ENCODE data around the gene PCDHB16. TPM values are rescaled to one million over a fixed set of nuclear protein-coding genes. Genes with fewer than 3 reads are reported as not detected.

Gene PCDHB16
- total and polyA plus RNA-seq, 2 of the 4 experiments (the other 2 are of a cell fraction): 0.18 to 0.36 TPM

GRCh38 chr5:141234109-141234667 is 52.0 kb downstream of the PCDHB16 start:
- Histone ChIP-seq H4K91ac (ENCODE audit: insufficient read depth, low read depth, low read length) (no peak overlapping the region), H3K4ac (ENCODE audit: low read depth, low read length) (no peak overlapping the region), H4K8ac (ENCODE audit: low read depth in 2 of 2, low read length in 2 of 2) (no peak overlapping the region), H2BK15ac (ENCODE audit: low read depth, low read length) (no peak overlapping the region), H3K27me3 (ENCODE audit: control insufficient read depth, insufficient read depth, low read length) (no peaks in the 10 kb centered on the region), H3K14ac (replicated peaks; ENCODE audit: low read depth, low read length) (no peak overlapping the region), H2AK5ac (ENCODE audit: low read depth, low read length) (no peak overlapping the region), H3K9me1 (ENCODE audit: insufficient read depth, low read length) (no peaks in the 10 kb centered on the region), H2BK5ac (ENCODE audit: low read depth, low read length, poor library complexity, severe bottlenecking) (no peak overlapping the region), H3K27ac (ENCODE audit: insufficient read depth, low read length) (no peak overlapping the region), H3K23ac (ENCODE audit: low read depth, low read length) (no peak overlapping the region), H2AK9ac (replicated peaks; ENCODE audit: low read depth, low read length, poor library complexity) (no peak overlapping the region), H2AFZ (replicated peaks; ENCODE audit: low read length, poor library complexity) (no peak overlapping the region), H4K5ac (ENCODE audit: low read depth, low read length) (no peak overlapping the region), H3K4me3 (ENCODE audit: insufficient read depth, low read depth, low read length) (peak overlapping the region; percentile 53), H3K9me3 (ENCODE audit: control insufficient read depth, insufficient read depth, low read length) (peaks cover 30% of the 10 kb centered on the region), H3K4me2 (ENCODE audit: low read depth, low read length) (peak overlapping the region; percentile 31; the same call in 1 of the 2 replicates), H3K4me1 (ENCODE audit: control insufficient read depth, insufficient read depth, low read length) (no peaks in the 10 kb centered on the region), H3K79me1 (ENCODE audit: low read depth in 1 of 2, low read length in 2 of 2) (no peaks in the 10 kb centered on the region), H4K20me1 (ENCODE audit: insufficient read depth, low read length) (no peaks in the 10 kb centered on the region), H2BK120ac (ENCODE audit: low read depth, low read length) (no peak overlapping the region), H3K9ac (ENCODE audit: low read depth, low read length) (no peak overlapping the region), H3K36me3 (ENCODE audit: control insufficient read depth, insufficient read depth, low read length) (no peaks in the 10 kb centered on the region), H3K18ac (ENCODE audit: low read depth, low read length) (no peak overlapping the region), H3K56ac (ENCODE audit: extremely low read depth, insufficient read depth, low read length) (no peak overlapping the region), H2BK20ac (ENCODE audit: low read depth, low read length) (no peak overlapping the region)
- in situ Hi-C loops (cut with MboI; ENCODE audit: low sequenced_read_pairs): loop anchor here (10.0 kb wide), 1 partner anchor 331 kb away; no protein-coding TSS in a partner anchor
- DNase-seq (peak; percentile 3), ATAC-seq (ENCODE audit: low read depth) (no peak)
- dilution Hi-C loops (cut with HindIII; ENCODE audit: low sequenced_read_pairs, unreplicated experiment): no loop called here
- 7% methylated on average over 3 of the region's 15 CpGs; no CpG with 5 or more reads in 1 of the 2 experiments for WGBS, 2 experiments (ENCODE audit: extremely low coverage in 2 of 2, insufficient read length in 1 of 2)
- TF ChIP-seq RFX5 (IDR thresholded peaks at IDR 0.05; ENCODE audit: low read depth, low read length) (no peak), RAD21 (IDR thresholded peaks at IDR 0.05; ENCODE audit: low read length) (peak; percentile 25; the same call in 1 of the 2 replicates), CTCF (conservative IDR thresholded peaks at IDR 0.05; ENCODE audit: low read depth, low read length) (peak; percentile 36; the same call in 1 of the 2 replicates)
- intact Hi-C loops (cut with micrococcal nuclease): no loop called here
- no TSS peak for BruUV-seq (replicated peaks)
- POLR2A ChIA-PET (ENCODE audit: unreplicated experiment): no interaction called here
- CTCF ChIA-PET: no interaction called here

Other genes starting within 250 kb of the PCDHB16 start
Only the 30 nearest of the 37 such genes appear.
- gene PCDHB1, start 131.0 kb upstream of the PCDHB16 start, total RNA-seq (2012; rRNA removed): not detected in 2 replicates
- gene PCDHB1, start 131.0 kb upstream of the PCDHB16 start, polyA plus RNA-seq (2012; rRNA removed): not detected in 2 replicates
- gene PCDHB2, start 87.8 kb upstream of the PCDHB16 start, total RNA-seq (2012; rRNA removed): 0.36 and 0.56 TPM in 2 replicates
- gene PCDHB2, start 87.8 kb upstream of the PCDHB16 start, polyA plus RNA-seq (2012; rRNA removed): 0.46 and 0.65 TPM in 2 replicates
- under 0.01 and 0.18 TPM in 2 replicates for gene PCDHB3, start 81.9 kb upstream of the PCDHB16 start, total RNA-seq (2012; rRNA removed)
- 0.10 and 0.12 TPM in 2 replicates for gene PCDHB3, start 81.9 kb upstream of the PCDHB16 start, polyA plus RNA-seq (2012; rRNA removed)
- gene PCDHB4, start 60.6 kb upstream of the PCDHB16 start, total RNA-seq (2012; rRNA removed): under 0.01 TPM in 1 of 2 replicates, not detected in the other
- 0.03 and 0.06 TPM in 2 replicates for gene PCDHB4, start 60.6 kb upstream of the PCDHB16 start, polyA plus RNA-seq (2012; rRNA removed)
- 0.18 and 0.28 TPM in 2 replicates for gene PCDHB5, start 47.2 kb upstream of the PCDHB16 start, total RNA-seq (2012; rRNA removed)
- gene PCDHB5, start 47.2 kb upstream of the PCDHB16 start, polyA plus RNA-seq (2012; rRNA removed): 0.32 TPM in 2 replicates
- under 0.01 TPM in 1 of 2 replicates, not detected in the other for gene PCDHB6, start 32.3 kb upstream of the PCDHB16 start, total RNA-seq (2012; rRNA removed)
- gene PCDHB6, start 32.3 kb upstream of the PCDHB16 start, polyA plus RNA-seq (2012; rRNA removed): 0.07 and 0.11 TPM in 2 replicates
- gene PCDHB7, start 9.7 kb upstream of the PCDHB16 start, total RNA-seq (2012; rRNA removed): 0.18 and 0.28 TPM in 2 replicates
- gene PCDHB7, start 9.7 kb upstream of the PCDHB16 start, polyA plus RNA-seq (2012; rRNA removed): 0.27 and 0.38 TPM in 2 replicates
- 0.18 and 0.28 TPM in 2 replicates for gene PCDHB8, start 4.6 kb upstream of the PCDHB16 start, total RNA-seq (2012; rRNA removed)
- 0.03 and 0.07 TPM in 2 replicates for gene PCDHB8, start 4.6 kb upstream of the PCDHB16 start, polyA plus RNA-seq (2012; rRNA removed)
- under 0.01 and 0.18 TPM in 2 replicates for gene PCDHB9, start 4.8 kb downstream of the PCDHB16 start, total RNA-seq (2012; rRNA removed)
- 0.10 and 0.24 TPM in 2 replicates for gene PCDHB9, start 4.8 kb downstream of the PCDHB16 start, polyA plus RNA-seq (2012; rRNA removed)
- gene PCDHB10, start 10.0 kb downstream of the PCDHB16 start, total RNA-seq (2012; rRNA removed): under 0.01 and 0.18 TPM in 2 replicates
- 0.19 and 0.22 TPM in 2 replicates for gene PCDHB10, start 10.0 kb downstream of the PCDHB16 start, polyA plus RNA-seq (2012; rRNA removed)
- gene PCDHB11, start 17.2 kb downstream of the PCDHB16 start, total RNA-seq (2012; rRNA removed): under 0.01 TPM in 2 replicates
- gene PCDHB11, start 17.2 kb downstream of the PCDHB16 start, polyA plus RNA-seq (2012; rRNA removed): 0.05 TPM in 1 of 2 replicates, not detected in the other
- gene PCDHB12, start 26.3 kb downstream of the PCDHB16 start, total RNA-seq (2012; rRNA removed): under 0.01 and 0.18 TPM in 2 replicates
- 0.09 and 0.13 TPM in 2 replicates for gene PCDHB12, start 26.3 kb downstream of the PCDHB16 start, polyA plus RNA-seq (2012; rRNA removed)
- gene PCDHB13, start 31.5 kb downstream of the PCDHB16 start, total RNA-seq (2012; rRNA removed): 0.18 and 0.28 TPM in 2 replicates
- 0.26 and 0.27 TPM in 2 replicates for gene PCDHB13, start 31.5 kb downstream of the PCDHB16 start, polyA plus RNA-seq (2012; rRNA removed)
- 0.18 and 0.28 TPM in 2 replicates for gene PCDHB14, start 41.0 kb downstream of the PCDHB16 start, total RNA-seq (2012; rRNA removed)
- gene PCDHB14, start 41.0 kb downstream of the PCDHB16 start, polyA plus RNA-seq (2012; rRNA removed): 0.36 and 0.39 TPM in 2 replicates
- 0.18 and 0.28 TPM in 2 replicates for gene PCDHB15, start 63.0 kb downstream of the PCDHB16 start, total RNA-seq (2012; rRNA removed)
- gene PCDHB15, start 63.0 kb downstream of the PCDHB16 start, polyA plus RNA-seq (2012; rRNA removed): 0.14 and 0.17 TPM in 2 replicates
- 0.28 TPM in 1 of 2 replicates, not detected in the other for gene SLC25A2, start 121.7 kb downstream of the PCDHB16 start, total RNA-seq (2012; rRNA removed)
- gene SLC25A2, start 121.7 kb downstream of the PCDHB16 start, polyA plus RNA-seq (2012; rRNA removed): not detected in 2 replicates
- gene TAF7, start 138.4 kb downstream of the PCDHB16 start, total RNA-seq (2012; rRNA removed): 51.8 and 100 TPM in 2 replicates
- 38.4 and 45.7 TPM in 2 replicates for gene TAF7, start 138.4 kb downstream of the PCDHB16 start, polyA plus RNA-seq (2012; rRNA removed)
- 0.83 and 0.90 TPM in 2 replicates for gene PCDHGA1, start 148.1 kb downstream of the PCDHB16 start, total RNA-seq (2012; rRNA removed)
- gene PCDHGA1, start 148.1 kb downstream of the PCDHB16 start, polyA plus RNA-seq (2012; rRNA removed): 0.86 and 0.92 TPM in 2 replicates
- gene PCDHGA2, start 156.4 kb downstream of the PCDHB16 start, total RNA-seq (2012; rRNA removed): 3.3 and 3.4 TPM in 2 replicates
- 3.6 and 4.0 TPM in 2 replicates for gene PCDHGA2, start 156.4 kb downstream of the PCDHB16 start, polyA plus RNA-seq (2012; rRNA removed)
- gene PCDHGA3, start 161.4 kb downstream of the PCDHB16 start, total RNA-seq (2012; rRNA removed): 1.4 and 1.7 TPM in 2 replicates
- 1.6 and 1.8 TPM in 2 replicates for gene PCDHGA3, start 161.4 kb downstream of the PCDHB16 start, polyA plus RNA-seq (2012; rRNA removed)
- 3.3 and 3.6 TPM in 2 replicates for gene PCDHGB1, start 167.7 kb downstream of the PCDHB16 start, total RNA-seq (2012; rRNA removed)
- gene PCDHGB1, start 167.7 kb downstream of the PCDHB16 start, polyA plus RNA-seq (2012; rRNA removed): 1.9 TPM in 2 replicates
- gene PCDHGA4, start 172.6 kb downstream of the PCDHB16 start, total RNA-seq (2012; rRNA removed): 5.0 and 5.4 TPM in 2 replicates
- 3.0 and 3.5 TPM in 2 replicates for gene PCDHGA4, start 172.6 kb downstream of the PCDHB16 start, polyA plus RNA-seq (2012; rRNA removed)
- gene PCDHGB2, start 177.6 kb downstream of the PCDHB16 start, total RNA-seq (2012; rRNA removed): 2.8 and 3.0 TPM in 2 replicates
- 2.4 and 2.6 TPM in 2 replicates for gene PCDHGB2, start 177.6 kb downstream of the PCDHB16 start, polyA plus RNA-seq (2012; rRNA removed)
- gene PCDHGA5, start 181.8 kb downstream of the PCDHB16 start, total RNA-seq (2012; rRNA removed): 1.7 and 2.0 TPM in 2 replicates
- gene PCDHGA5, start 181.8 kb downstream of the PCDHB16 start, polyA plus RNA-seq (2012; rRNA removed): 1.3 and 1.4 TPM in 2 replicates
- 5.9 and 6.7 TPM in 2 replicates for gene PCDHGB3, start 187.9 kb downstream of the PCDHB16 start, total RNA-seq (2012; rRNA removed)
- gene PCDHGB3, start 187.9 kb downstream of the PCDHB16 start, polyA plus RNA-seq (2012; rRNA removed): 3.3 and 3.4 TPM in 2 replicates
- 4.1 and 4.2 TPM in 2 replicates for gene PCDHGA6, start 191.5 kb downstream of the PCDHB16 start, total RNA-seq (2012; rRNA removed)
- 4.7 TPM in 2 replicates for gene PCDHGA6, start 191.5 kb downstream of the PCDHB16 start, polyA plus RNA-seq (2012; rRNA removed)
- gene PCDHGA7, start 200.4 kb downstream of the PCDHB16 start, total RNA-seq (2012; rRNA removed): 3.3 and 3.4 TPM in 2 replicates
- 3.1 and 3.2 TPM in 2 replicates for gene PCDHGA7, start 200.4 kb downstream of the PCDHB16 start, polyA plus RNA-seq (2012; rRNA removed)
- gene PCDHGB4, start 205.3 kb downstream of the PCDHB16 start, total RNA-seq (2012; rRNA removed): 16.4 and 17.6 TPM in 2 replicates
- gene PCDHGB4, start 205.3 kb downstream of the PCDHB16 start, polyA plus RNA-seq (2012; rRNA removed): 10.0 TPM in 2 replicates
- 2.0 and 2.2 TPM in 2 replicates for gene PCDHGA8, start 210.2 kb downstream of the PCDHB16 start, total RNA-seq (2012; rRNA removed)
- 0.87 and 0.89 TPM in 2 replicates for gene PCDHGA8, start 210.2 kb downstream of the PCDHB16 start, polyA plus RNA-seq (2012; rRNA removed)
- 17.2 and 17.5 TPM in 2 replicates for gene PCDHGB5, start 215.6 kb downstream of the PCDHB16 start, total RNA-seq (2012; rRNA removed)
- gene PCDHGB5, start 215.6 kb downstream of the PCDHB16 start, polyA plus RNA-seq (2012; rRNA removed): 20.0 and 21.1 TPM in 2 replicates

Data from IMR-90 (cell line).